NCI-H1930 (cell line): ENCODE measurements around the gene ZNF423.

Source experiments
- DNase-seq, 2 experiments: peaks; one replicate each; lab custom pipeline; 2025; lab: John Stamatoyannopoulos, UW

Gene ZNF423

GRCh38 chr16:49782405-49782804, 73.5 kb downstream of the ZNF423 start:
- DNase-seq = no peak

DNA sequence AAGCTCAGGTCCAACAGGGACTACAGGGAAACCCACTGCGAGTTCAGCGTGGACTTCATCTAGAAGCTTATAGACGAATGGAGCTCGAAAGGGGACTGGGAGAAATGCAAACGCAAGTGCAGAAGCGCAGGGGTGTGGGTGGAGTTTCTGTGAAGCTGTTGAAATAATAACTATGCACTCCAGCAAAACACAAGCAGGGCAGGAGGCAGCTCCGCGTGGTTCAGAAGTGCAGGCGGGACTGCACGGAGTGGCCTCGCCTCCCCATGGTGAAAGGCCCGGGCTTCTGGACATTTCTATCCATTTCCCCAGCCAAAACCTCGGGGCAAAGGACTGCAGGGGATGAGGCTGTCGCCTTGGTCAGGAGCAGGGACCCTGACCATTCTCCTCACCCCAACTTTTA, 74.5 kb downstream of the ZNF423 start:
- DNase-seq = no peak

- DNase-seq = no peak
Observed at GRCh38 chr16:49780433-49780832, 75.5 kb downstream of the ZNF423 start.

DNA sequence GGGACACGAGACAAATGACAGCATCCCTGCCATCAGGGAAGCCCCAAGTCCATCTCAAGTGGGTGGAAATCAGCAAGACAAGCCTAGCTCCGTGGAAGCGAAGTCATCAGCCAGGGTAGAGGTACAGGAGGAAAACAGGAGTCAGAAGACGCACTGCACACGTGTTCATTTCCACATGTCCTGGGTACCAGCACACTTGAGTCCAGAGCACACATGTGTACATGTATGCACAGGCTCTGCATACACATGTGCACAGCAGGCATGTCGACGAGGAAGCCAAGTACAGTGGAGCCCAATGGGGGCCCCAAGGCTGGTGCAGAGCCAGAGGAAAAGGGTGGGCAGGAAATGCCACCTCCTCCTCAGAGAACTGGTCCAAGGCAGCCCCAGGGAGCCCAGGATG, 75.9 kb downstream of the ZNF423 start:
- no peak for DNase-seq

- no peak for DNase-seq
Observed at GRCh38 chr16:49778202-49778930, 77.5 kb downstream of the ZNF423 start.

DNA sequence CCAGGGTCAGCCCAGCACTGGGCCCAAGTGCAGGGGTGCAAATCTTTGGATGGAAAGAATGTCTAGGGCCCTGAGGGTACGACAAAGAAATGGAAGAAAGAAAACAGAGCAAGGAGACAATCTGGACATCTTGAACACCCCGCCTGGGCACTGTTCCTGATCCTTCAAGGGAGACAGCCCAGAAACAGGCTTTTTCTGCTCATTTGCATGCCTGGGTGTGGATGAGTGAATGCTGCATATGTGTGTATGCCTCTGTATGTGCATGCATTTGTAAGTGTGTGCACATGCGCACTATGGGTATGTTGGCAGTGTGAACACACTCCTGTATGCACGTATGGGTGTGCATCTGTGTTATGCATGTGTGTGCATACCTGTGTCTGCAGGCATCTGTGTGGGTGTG, 79.2 kb downstream of the ZNF423 start:
- no peak for DNase-seq

- DNase-seq = no peak
Observed at GRCh38 chr16:49776085-49776595, 79.8 kb downstream of the ZNF423 start.

GRCh38 chr16:49775581-49775980, 80.3 kb downstream of the ZNF423 start:
- DNase-seq = no peak

- no peak for DNase-seq
Observed at GRCh38 chr16:49775018-49775417, 80.9 kb downstream of the ZNF423 start.

- no peak for DNase-seq
Observed at GRCh38 chr16:49773534-49774475, 82.1 kb downstream of the ZNF423 start.

DNA sequence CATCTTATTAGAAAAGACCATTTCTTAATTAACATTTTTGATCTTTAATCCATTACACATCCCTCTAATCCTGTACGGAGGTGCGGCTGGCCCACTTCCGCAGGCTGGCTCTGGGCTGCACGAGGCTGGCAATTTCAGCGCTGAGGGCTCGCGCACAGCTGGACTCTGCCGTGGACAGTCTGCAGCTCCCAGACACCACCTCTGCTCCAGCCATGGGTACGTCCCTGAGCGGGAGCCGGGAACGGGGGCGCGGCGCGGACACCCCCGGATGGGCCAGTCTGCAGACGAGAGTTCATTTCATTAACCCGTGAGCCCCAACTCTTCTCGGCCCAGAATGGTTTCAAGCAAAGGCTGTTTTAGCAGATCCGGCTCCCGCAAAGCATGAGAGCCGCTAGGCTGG, 87.9 kb downstream of the ZNF423 start:
- no peak for DNase-seq

GRCh38 chr16:49767414-49767813, 88.5 kb downstream of the ZNF423 start:
- DNase-seq = no peak

GRCh38 chr16:49766225-49766624, 89.7 kb downstream of the ZNF423 start:
- no peak for DNase-seq

- no peak for DNase-seq
Observed at GRCh38 chr16:49763826-49764225, 92.1 kb downstream of the ZNF423 start.

GRCh38 chr16:49760815-49761214, 95.1 kb downstream of the ZNF423 start:
- no peak for DNase-seq

GRCh38 chr16:49757559-49758069, 98.3 kb downstream of the ZNF423 start:
- no peak for DNase-seq

DNA sequence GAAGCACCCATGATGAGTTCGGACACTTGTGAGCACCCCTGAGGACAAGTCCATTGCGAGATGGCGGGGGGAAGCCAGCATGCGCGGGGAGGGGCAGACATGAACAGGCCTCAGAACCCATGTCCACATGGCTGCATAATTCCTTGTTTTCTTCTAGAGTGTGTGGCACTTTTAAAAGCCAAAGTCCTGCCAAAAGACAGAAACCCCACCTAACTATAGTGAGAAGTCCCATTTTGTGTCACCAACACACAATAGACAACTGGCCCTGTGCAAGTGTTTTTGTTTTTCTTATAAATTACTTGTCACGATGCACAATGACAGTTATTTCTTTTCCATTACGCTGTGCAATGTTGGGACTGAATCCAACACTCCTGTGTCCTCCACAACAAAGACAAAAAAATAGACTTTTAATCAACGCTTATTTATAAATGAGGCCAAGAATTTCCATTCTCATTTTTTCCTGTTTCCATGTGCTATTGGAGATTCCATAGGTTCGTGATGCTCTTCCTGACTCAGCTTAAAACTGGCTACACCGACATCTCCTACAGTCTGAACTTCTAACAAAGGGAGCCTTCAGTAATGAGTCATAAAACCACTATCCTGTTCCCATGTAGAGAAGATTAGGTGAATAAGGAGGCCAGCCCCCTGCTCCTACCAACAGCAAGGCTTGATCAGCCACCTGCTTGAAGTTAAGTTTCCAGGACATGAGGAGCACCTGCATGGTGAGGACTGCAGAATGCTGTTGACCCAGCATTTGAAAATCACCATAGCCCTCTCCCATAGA, 98.9 kb downstream of the ZNF423 start:
- DNase-seq = no peak

DNA sequence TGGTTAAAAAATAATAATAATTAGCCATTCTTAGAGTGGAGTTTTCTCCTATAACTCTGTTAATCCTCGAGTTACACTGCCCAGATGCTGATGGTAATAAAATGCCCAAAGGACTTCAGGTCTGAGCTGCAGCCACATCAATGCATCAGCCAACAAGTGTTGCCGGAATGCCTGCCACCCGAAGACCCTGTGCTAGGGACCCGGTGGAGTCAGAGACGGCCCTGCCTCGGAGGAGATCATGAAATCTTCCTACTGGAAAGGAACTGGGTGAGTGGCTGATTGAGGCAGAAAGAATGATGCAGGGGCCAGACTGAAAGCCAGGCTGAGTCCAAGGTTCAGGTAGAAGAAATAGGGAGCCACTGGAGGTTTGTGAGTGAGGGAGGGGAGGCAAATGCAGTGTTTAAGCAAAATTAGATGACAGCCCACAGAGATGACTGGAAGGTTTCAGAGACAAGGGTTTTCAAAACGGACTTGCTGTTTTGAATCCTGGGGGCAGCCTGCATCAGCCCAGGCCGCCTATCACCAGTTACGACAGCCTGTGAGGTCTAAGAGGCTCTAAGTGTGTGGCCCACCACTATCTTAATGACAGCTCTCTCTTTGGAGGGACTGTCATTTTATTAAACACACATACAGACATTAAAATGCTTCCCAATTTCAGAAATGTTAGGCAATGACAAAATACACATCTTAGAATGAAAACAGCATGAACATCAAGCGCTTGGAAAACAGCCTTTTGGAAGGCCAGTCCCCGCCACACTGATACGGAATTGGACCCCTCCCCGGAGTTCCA, 100.0 kb downstream of the ZNF423 start:
- DNase-seq = no peak

GRCh38 chr16:49755313-49755620, 100.6 kb downstream of the ZNF423 start:
- no peak for DNase-seq

GRCh38 chr16:49754495-49755312, 101.2 kb downstream of the ZNF423 start:
- DNase-seq = no peak
